T47D (cell line): Measurements from ENCODE around the gene FAM83G.
"Not testable (repeated sequence)": the region's sequence is repeated elsewhere in the genome, so short reads cannot be mapped to it uniquely, and the experiment has no call there.

Source experiments
- DNase-seq, 2 experiments: peaks; one replicate each; pipeline versions ENCODE4 v3.0.0 to v3.0.0-alpha.2; 2011 to 2012; ENCODE audit warnings: low read depth in 1 of 2, low spot score in 1 of 2
- JUND ChIP-seq: IDR thresholded peaks from 2 replicates; pipeline ENCODE4 v1.6.1; 2012; ENCODE audit warnings: low read depth
- in situ Hi-C: cut with HindIII; loops from 2 replicates; pipeline ENCODE4 v1.10.0; 2016; ENCODE audit warnings: low sequenced_read_pairs, low pct_unique_long_range_greater_than_20kb

The FAM83G gene

DNA sequence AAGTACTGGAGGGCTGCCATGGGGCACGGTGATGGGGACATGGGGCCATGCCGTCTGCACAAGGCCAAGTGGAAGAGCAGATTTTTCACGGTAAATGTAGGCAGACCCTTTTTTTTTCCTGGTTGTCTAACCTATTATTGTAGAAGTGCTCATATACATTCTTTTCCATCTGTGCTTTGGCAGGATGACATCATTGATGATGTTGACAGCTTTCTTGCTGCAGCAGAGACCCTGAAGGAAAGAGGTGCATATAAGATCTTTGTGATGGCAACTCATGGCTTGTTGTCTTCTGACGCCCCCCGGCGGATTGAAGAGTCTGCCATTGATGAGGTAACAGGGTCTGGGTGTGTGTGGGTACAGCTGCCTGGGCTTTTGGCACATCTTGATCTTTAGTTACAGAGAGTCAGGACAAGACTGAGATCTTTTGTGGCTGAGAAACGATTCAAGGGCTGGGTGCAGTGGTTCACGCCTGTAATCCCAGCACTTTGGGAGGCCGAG, 75.9 kb downstream of the FAM83G start:
- no peak for DNase-seq
- in situ Hi-C loops, result no loop called here
- TF ChIP-seq JUND, result no peak

DNA sequence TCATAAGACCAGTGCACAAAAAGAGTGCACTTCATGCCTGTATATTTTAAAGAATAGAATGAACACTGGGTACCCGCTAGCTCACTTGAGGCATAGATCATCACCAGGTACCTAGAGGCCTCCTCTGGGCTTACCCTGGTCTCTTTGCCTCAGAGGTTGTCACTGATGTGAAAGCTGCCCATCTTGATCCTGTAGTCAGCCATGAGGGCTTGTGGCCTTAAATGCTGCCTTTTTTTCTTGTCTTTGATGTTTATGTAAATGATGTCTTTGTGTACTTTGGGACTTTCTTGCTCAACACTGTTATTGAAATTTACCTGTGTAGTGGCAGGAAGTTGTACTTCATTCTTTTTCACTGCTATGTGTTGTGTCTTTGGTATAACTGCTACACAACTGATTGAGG, 79.4 kb downstream of the FAM83G start:
- in situ Hi-C loops, result no loop called here
- TF ChIP-seq JUND, result no peak
- DNase-seq, result no peak

DNA sequence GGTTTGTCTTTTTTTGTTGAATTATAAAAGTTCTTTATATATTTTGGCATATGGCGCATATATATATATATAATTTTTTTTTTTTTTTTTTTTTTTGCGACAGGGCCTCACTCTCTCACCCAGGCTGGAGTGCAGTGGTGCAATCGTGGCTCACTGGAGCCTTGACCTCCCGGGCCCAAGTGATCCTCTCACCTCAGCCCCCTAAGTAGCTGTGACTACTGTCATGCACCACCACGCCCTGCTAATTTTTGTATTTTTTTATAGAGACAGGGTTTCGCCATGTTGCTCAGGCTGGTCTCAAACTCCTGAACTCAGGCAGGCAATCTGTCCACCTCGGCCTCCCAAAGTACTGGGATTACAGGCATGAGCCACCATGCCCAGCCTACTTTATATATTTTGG, 82.0 kb downstream of the FAM83G start:
- DNase-seq, in situ Hi-C loops: not testable (repeated sequence)

DNA sequence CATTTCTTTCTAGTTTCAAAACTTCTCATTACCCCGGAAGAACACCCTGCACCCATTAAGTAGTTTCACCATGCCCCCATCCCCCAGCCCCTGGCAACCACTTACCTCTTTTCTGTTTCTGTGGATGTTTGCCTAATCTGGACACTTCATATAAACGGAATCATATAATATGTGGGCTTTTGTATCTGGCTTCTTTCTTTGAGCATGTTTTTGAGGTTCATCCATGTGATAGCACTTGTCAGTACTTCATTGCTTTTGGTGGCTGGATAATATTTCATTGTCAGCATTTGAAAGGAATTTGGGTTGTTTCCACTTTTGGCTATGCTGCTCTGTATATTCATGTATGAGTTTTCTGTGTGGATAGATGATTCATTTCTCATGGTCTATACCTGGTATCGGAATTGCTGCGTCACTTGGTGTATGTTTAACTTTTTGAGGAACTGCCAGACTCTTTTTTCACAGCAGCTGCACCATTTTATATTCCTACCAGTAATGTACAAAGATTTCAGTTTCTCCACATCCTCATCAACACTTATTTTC, 82.6 kb downstream of the FAM83G start:
- TF ChIP-seq JUND, result no peak
- in situ Hi-C loops, result no loop called here
- no peak for DNase-seq

DNA sequence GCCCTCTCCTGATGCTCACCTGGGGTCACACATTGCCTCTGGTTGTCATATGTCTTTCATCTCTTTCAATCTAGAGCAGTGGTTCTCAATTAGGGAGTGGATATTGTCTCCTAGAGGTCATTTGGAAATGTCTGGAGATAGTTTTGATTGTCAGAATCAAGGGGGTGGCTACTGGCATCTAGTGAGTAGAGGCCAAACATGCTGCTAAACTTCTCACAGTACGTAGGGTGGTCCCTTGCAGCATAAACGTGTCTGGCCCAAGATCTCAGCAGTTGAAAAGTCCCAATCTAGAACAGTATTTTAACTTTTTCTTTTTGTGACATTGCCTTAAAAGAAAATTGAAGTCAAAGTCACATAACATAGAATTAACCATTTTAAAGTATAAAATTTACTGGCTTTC, 83.1 kb downstream of the FAM83G start:
- in situ Hi-C loops, result no loop called here
- TF ChIP-seq JUND, result no peak
- DNase-seq, result no peak

DNA sequence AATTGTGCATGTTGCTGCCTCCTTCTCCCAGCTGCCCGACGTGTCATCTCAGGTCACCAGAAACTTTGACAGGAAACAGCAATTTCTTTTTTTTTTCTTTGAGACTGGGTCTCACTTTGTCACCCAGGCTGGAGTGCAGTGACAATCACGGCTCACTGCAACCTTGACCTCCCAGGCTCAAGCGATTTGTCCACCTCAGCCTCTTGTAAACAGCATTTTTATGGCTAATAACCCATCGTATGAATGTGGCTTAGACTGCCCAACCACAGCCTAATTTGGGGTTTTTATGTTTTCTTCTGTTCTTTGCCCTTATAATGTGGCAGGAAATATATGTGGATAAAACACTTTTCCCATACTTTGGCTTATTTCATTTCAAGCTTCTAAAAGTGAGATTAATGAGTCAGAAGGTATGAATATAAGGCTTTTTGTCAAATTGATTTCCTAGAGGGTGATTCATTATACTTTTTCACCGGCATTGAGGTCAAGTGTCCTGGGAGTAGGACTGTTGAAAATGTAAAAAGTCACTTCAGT, 83.6 kb downstream of the FAM83G start:
- in situ Hi-C loops, result no loop called here
- DNase-seq, result no peak
- TF ChIP-seq JUND, result no peak

DNA sequence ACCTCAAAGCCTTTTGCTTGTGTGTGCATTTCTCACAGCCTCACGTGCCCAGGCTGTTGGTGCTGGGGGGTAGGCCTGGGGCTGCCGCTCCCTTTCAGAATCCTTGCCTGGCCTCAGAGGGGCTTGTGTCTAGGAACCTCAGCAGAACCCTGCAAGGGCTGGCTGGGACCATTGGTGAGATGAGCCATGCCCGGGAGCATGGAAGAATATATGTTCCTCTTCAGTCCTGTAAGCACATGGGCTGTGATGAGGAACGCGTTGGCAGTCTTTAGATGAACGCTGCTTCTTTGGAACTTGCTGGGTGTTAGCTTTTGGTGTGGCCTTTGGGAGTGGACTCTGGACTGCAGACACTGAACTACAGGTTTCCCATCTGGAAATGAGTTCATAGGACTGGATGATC, 84.6 kb downstream of the FAM83G start:
- TF ChIP-seq JUND, result no peak
- in situ Hi-C loops, result no loop called here
- no peak for DNase-seq
